A673 (cell line): ENCODE data around the gene LYZL4. TPM values are rescaled to one million over a fixed set of nuclear protein-coding genes. Genes with fewer than 3 reads are reported as not detected.

Experiments
- BruUV-seq: library from RNA; stranded (reverse); fragments of 400-500 nt; replicated peaks from 2 replicates; lab custom pipeline; 2021; lab: Mats Ljungman, UMichigan
- CTCF ChIA-PET: fragments of 300-600 bp; sonication (Branson Sonifier 250); formaldehyde crosslinking; loops from one replicate; lab custom pipeline; 2022; ENCODE audit warnings: antibody characterized with exemption; lab: Charles Lee
- POLR2A ChIA-PET: fragments of 300-600 bp; sonication (Branson Sonifier 250); formaldehyde crosslinking; loops from one replicate; lab custom pipeline; 2022; ENCODE audit warnings: antibody characterized with exemption; ENCODE audit not compliant: low non-redundant PET; lab: Charles Lee
- DNase-seq: peaks from one replicate; pipeline ENCODE4 v3.0.0-alpha.2; 2015; ENCODE audit warnings: low spot score
- H3K27ac ChIP-seq: fragments of 200-600 bp; sonication (generic); 2 replicates; pipeline ENCODE4 v1.5.1; 2016; ENCODE audit warnings: mixed run types, low read depth, mild to moderate bottlenecking, mixed read lengths, antibody characterized with exemption, low read length; ENCODE audit not compliant: poor library complexity, severe bottlenecking
- H3K27me3 ChIP-seq: fragments of 200-600 bp; sonication (generic); replicated peaks from 2 replicates; pipeline ENCODE4 v1.6.1; 2017; ENCODE audit warnings: mixed run types, low read depth, mild to moderate bottlenecking, mixed read lengths, antibody characterized with exemption, low read length; ENCODE audit not compliant: insufficient read depth, poor library complexity
- H3K36me3 ChIP-seq: fragments of 200-600 bp; sonication (generic); 2 replicates; pipeline ENCODE4 v1.6.1; 2016; ENCODE audit warnings: mixed run types, mild to moderate bottlenecking, mixed read lengths, antibody characterized with exemption, low read length; ENCODE audit not compliant: insufficient read depth, poor library complexity, severe bottlenecking
- H3K4me1 ChIP-seq: fragments of 200-600 bp; sonication (generic); 2 replicates; pipeline ENCODE4 v1.6.1; 2017; ENCODE audit warnings: mixed run types, mild to moderate bottlenecking, mixed read lengths, antibody characterized with exemption, low read length; ENCODE audit not compliant: insufficient read depth, poor library complexity, severe bottlenecking
- H3K4me3 ChIP-seq: fragments of 200-600 bp; sonication (generic); 2 replicates; pipeline ENCODE4 v1.5.1; 2016; ENCODE audit warnings: low read depth, mixed run types, mild to moderate bottlenecking, mixed read lengths, low read length; ENCODE audit not compliant: poor library complexity, severe bottlenecking
- H3K9me3 ChIP-seq: fragments of 200-600 bp; sonication (generic); 2 replicates; pipeline ENCODE4 v1.6.1; 2016; ENCODE audit warnings: mixed run types, low read depth, mild to moderate bottlenecking, mixed read lengths, antibody characterized with exemption, low read length; ENCODE audit not compliant: poor library complexity, severe bottlenecking
- CTCF ChIP-seq: fragments of 300-800, 200-600 bp; sonication (generic); conservative IDR thresholded peaks from 2 replicates; pipeline ENCODE4 v1.5.1; 2017; ENCODE audit warnings: low read depth, mild to moderate bottlenecking, antibody characterized with exemption, low read length, moderate library complexity, mixed read lengths
- EZH2 ChIP-seq: fragments of 200-600 bp; sonication (generic); IDR thresholded peaks from 2 replicates; pipeline ENCODE4 v1.6.1; 2017; ENCODE audit warnings: borderline replicate concordance, low read depth, mild to moderate bottlenecking, mixed read lengths, antibody characterized with exemption, low read length; ENCODE audit not compliant: poor library complexity, severe bottlenecking
- intact Hi-C: fragments of 100-400 bp; cut with micrococcal nuclease; formaldehyde crosslinking; loops from one replicate; pipeline ENCODE4 v1.10.0; 2022; ENCODE audit not compliant: unreplicated experiment
- total RNA-seq: library from RNA; stranded (reverse); gene quantifications from 2 replicates; pipeline ENCODE4 v1.2.3, GENCODE V29; 2021

LYZL4 gene
- total RNA-seq, 1 experiment from 2014 or later, result not detected

GRCh38 chr3:42371776-42372175 lies 38.6 kb downstream of the LYZL4 start:
- intact Hi-C loops, result no loop called here
- no TSS peak for BruUV-seq
- H3K27ac ChIP-seq, result no peak overlapping the region
- ChIA-PET POLR2A (no interaction called here), CTCF (no interaction called here)
- no peaks in the 10 kb centered on the region for H3K9me3 ChIP-seq
- H3K4me1 ChIP-seq, result no peaks in the 10 kb centered on the region
- no peak overlapping the region for H3K4me3 ChIP-seq
- TF ChIP-seq CTCF (no peak), EZH2 (no peak)
- H3K36me3 ChIP-seq, result no peaks in the 10 kb centered on the region
- H3K27me3 ChIP-seq, result no peaks in the 10 kb centered on the region
- DNase-seq, result no peak

GRCh38 chr3:42369832-42370231 lies 40.6 kb downstream of the LYZL4 start:
- POLR2A ChIA-PET, result no interaction called here
- BruUV-seq, result no TSS peak
- H3K4me1 ChIP-seq, result no peaks in the 10 kb centered on the region
- H3K27me3 ChIP-seq, result no peaks in the 10 kb centered on the region
- H3K4me3 ChIP-seq, result no peak overlapping the region
- H3K9me3 ChIP-seq, result no peaks in the 10 kb centered on the region
- intact Hi-C loops, result no loop called here
- DNase-seq, result no peak
- TF ChIP-seq CTCF, result no peak
- TF ChIP-seq EZH2, result no peak
- CTCF ChIA-PET, result no interaction called here
- H3K36me3 ChIP-seq, result no peaks in the 10 kb centered on the region
- no peak overlapping the region for H3K27ac ChIP-seq

GRCh38 chr3:42369304-42369703 lies 41.1 kb downstream of the LYZL4 start:
- CTCF ChIA-PET, result no interaction called here
- Histone ChIP-seq H3K36me3 (no peaks in the 10 kb centered on the region), H3K27ac (no peak overlapping the region), H3K27me3 (no peaks in the 10 kb centered on the region), H3K4me1 (no peaks in the 10 kb centered on the region), H3K4me3 (no peak overlapping the region), H3K9me3 (no peaks in the 10 kb centered on the region)
- no peak for DNase-seq
- POLR2A ChIA-PET, result no interaction called here
- BruUV-seq, result no TSS peak
- intact Hi-C loops, result no loop called here
- no peak for TF ChIP-seq EZH2
- TF ChIP-seq CTCF, result no peak
